NB4 (cell line): ENCODE measurements around the gene ZFPM1.

Experiments
- MYC ChIP-seq: IDR thresholded peaks from 2 replicates; pipeline ENCODE4 v1.6.1; 2011; ENCODE audit warnings: low read depth, low read length
- POLR2A ChIP-seq: IDR thresholded peaks from 2 replicates; pipeline ENCODE4 v1.6.1; 2011; ENCODE audit warnings: mild to moderate bottlenecking; ENCODE audit not compliant: insufficient read length; ENCODE audit errors: extremely low read depth
- TF ChIP-seq, protein P1 (sequence below): IDR thresholded peaks from one replicate; pipeline ENCODE4 v1.5.1; 2012; ENCODE audit warnings: low read depth, low read length
- TF ChIP-seq, protein P2 (sequence below): IDR thresholded peaks from 2 replicates; pipeline ENCODE4 v1.6.1; 2011; ENCODE audit warnings: low read depth, low read length

DNA sequence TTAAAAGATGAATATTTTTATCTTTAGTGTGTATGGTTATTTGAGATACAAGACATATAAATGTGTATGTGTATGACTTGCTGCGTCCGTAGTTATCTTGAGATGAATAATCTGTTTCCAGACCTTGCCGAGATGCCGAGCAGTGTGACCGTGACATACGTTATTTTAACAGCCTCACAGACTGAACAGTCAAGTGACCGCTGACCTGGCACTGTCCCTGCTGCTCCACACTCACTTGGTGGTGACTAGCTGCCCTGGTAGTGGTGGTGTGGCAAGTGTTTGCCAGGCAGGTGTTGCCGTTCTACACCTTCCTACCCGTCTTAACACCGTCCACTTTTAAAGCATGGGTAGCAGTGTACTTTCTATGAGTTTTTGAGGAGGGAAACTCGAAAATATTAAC is 122.2 kb downstream of the ZFPM1 start:
- TF ChIP-seq, protein P1, sequence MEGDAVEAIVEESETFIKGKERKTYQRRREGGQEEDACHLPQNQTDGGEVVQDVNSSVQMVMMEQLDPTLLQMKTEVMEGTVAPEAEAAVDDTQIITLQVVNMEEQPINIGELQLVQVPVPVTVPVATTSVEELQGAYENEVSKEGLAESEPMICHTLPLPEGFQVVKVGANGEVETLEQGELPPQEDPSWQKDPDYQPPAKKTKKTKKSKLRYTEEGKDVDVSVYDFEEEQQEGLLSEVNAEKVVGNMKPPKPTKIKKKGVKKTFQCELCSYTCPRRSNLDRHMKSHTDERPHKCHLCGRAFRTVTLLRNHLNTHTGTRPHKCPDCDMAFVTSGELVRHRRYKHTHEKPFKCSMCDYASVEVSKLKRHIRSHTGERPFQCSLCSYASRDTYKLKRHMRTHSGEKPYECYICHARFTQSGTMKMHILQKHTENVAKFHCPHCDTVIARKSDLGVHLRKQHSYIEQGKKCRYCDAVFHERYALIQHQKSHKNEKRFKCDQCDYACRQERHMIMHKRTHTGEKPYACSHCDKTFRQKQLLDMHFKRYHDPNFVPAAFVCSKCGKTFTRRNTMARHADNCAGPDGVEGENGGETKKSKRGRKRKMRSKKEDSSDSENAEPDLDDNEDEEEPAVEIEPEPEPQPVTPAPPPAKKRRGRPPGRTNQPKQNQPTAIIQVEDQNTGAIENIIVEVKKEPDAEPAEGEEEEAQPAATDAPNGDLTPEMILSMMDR, result no peak
- no peak for TF ChIP-seq POLR2A
- TF ChIP-seq, protein P2, sequence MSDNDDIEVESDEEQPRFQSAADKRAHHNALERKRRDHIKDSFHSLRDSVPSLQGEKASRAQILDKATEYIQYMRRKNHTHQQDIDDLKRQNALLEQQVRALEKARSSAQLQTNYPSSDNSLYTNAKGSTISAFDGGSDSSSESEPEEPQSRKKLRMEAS, result no peak
- TF ChIP-seq MYC, result no peak
